HG03439 (cell line): ENCODE data around the gene SARDH.

Source experiments
- ATAC-seq: cut with Tn5 transposase; IDR thresholded peaks from one replicate; pipeline ENCODE4 v1.9.1; 2021; ENCODE audit warnings: mild to moderate bottlenecking, moderate library complexity; ENCODE audit not compliant: unreplicated experiment

The SARDH gene

DNA sequence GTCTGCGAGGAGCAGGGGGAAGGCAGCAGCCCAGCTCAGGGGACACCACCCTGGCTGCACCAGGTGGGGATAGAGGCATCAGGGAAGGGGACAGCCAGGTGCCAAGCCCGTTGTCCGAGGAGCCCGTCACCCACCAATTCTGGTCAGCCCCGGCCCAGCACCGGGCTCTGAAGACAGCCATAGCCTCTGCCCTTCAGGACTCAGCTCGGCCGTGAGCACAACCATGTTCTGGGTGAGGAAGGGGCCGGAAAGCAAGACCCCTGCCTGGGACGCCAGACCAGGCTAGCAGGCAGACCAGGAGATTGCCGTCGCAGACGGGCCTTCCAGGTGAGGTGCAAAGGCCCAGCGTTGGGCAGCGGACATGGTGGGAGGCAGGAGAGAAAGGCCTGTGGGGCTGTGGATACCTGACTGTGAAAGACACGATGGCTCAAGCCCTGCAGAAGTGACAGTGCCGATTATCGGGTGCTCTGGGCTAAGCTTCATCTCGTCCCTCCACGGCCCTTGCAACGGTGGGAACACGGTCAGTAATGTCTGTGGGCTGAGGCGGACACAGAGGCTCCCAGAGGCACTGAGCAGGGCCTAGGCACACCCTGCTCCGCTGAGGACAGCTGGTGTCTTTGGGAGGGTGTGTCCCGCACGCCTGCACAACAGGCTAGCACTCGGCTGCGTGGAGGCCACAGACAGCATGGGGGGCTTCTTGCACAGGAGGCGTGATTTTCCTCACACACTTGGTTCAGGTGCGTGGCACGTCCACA, 65.5 kb downstream of the SARDH start:
- no peak for ATAC-seq

GRCh38 chr9:133671371-133671770, 66.8 kb downstream of the SARDH start:
- no peak for ATAC-seq

GRCh38 chr9:133670466-133670865, 67.7 kb downstream of the SARDH start:
- no peak for ATAC-seq

DNA sequence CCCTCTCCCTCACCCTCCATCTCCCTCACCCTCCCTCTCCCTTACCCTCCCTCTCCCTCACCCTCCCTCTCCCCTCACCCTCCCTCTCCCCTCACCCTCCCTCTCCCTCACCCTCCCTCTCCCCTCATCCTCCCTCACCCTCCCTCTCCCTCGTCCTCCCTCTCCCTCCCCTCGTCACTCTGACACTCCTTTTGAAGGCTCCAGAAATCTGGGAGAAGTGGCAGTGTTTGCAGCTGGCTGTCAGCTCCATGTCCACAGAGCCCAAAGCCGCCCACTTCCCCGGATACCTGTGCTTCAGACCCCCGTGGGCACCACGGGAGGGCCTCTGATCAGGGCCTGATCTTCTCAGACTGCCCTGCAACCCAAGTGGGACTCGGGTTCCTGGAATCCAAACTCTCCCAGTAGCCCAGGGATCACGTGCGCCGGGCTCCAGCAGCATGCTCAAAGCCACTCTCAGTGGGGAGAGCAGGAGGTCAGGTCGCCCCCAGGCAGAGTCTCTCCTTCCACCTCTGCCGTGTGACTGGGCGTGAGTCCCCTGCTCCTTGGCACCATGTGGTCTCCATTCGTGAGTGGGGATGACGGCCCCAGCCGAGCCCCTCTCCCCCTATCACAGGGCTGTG, 68.9 kb downstream of the SARDH start:
- no peak for ATAC-seq

DNA sequence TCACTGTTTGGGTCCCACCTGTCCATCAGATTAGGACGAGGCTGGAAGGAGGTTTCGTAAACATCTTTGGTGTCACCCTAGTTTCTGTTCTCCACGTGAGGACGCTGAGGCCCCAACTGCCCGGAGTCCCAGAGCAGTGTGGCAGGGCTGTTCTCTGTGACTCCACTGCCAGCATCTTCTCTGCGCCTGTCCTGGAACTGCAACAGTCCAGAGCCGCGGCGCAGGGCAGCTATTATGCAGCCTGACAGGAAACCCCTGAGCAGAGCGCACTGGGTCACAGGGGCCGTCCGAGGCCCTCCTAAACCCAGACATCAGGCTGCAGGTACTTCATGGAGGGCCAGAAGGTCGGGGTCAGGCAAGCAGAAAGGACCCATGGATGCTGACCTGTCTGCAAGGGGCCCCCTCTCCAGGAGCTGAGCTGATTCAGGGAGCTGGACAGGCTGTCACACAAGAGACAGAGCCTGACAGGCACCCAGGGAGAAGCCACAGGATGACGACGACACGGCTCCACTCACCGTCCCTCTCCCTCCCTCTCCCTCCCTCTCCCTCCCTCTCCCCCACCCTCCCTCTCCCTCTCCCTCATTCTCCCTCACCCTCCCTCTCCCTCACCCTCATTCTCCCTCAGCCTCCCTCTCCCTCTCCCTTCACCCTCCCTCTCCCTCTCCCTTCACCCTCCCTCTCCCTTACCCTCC, 70.2 kb downstream of the SARDH start:
- ATAC-seq = no peak

DNA sequence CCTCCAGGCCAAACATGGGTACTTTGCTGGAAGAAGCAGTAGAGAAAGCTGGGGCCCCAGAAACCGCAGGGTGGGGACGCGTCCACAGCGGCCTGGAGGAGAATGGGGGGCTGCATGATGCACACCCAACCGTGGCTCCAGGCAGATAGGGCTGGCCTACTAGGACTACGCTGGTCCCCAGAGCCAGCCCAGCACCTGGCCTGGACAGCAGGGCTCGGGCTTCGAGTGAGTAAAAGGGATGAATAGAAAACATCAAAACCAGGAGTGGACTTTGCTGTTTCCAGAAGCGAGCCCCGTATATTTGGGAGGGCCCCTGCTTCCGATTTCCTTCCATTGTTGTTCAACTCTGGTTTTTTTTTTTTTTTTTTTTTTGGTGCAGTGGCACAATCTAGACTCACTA, 71.3 kb downstream of the SARDH start:
- no peak for ATAC-seq

- ATAC-seq = no peak
These were observed 71.8 kb downstream of the SARDH start for GRCh38 chr9:133666387-133666786.

GRCh38 chr9:133665535-133665934, 72.6 kb downstream of the SARDH start:
- ATAC-seq = no peak

- no peak for ATAC-seq
These were observed 73.1 kb downstream of the SARDH start for GRCh38 chr9:133665096-133665495.

DNA sequence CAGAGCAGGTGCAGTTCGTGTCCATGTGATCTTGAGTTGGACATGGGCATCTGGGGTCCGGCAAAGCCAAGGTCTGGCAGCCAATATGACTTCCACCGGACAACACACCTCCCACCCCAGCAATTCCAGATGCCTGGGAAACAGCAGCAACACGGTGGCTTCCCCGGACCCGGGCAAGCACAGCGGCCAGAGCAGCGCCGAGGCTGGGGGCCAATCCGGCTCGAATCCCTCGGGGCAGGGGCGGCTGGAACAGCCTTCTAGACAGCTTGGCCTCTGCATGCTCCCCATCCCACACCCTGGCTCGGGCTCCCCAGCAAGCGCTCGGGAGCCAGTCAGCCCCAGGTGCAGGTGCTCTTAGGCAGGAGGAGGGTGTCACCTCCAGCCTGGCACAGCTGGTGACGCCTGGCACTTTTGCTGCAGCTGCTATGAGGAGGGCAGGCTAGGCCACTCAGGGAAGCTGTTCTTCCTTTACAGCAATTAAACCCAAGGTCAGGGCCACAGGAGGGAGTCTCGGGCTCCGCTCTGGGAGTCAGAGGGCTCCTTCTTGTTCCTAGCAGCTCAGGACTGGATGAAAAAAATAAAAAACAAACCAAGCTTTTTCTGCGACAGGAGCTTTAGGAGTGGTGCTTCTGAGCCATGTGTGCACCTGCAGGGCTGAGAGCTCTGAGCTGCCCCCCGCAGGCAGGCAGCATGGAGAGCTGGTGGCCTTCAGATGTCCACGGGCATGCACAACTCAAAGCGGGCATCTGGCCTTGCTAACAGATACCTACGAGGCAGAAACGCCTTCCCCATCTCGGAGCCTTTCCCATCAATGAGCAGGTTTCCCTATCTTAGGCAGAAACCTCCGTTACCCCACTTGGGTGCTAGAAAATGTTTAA, 73.7 kb downstream of the SARDH start:
- ATAC-seq = no peak

GRCh38 chr9:133661846-133662540, 76.2 kb downstream of the SARDH start:
- no peak for ATAC-seq

DNA sequence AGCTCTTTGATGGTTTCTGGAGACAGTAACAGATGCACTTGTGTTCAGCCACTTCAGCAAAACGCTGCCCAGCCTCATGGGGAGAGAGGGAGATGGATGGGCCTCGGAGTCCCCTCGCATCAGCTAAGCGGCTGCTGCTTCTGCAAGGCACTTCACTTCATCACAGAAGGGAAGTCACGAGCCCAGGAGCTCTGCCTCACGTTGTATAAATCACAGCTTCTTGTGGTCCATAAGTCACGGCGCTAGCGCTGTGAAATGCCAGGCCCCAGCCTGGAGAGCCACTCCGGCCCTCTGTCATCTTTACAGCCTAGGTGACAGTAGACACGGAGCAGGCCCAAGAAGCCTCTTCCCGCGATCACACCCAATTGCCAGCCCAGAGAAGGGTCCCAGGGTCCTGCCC, 78.6 kb downstream of the SARDH start:
- ATAC-seq = no peak

DNA sequence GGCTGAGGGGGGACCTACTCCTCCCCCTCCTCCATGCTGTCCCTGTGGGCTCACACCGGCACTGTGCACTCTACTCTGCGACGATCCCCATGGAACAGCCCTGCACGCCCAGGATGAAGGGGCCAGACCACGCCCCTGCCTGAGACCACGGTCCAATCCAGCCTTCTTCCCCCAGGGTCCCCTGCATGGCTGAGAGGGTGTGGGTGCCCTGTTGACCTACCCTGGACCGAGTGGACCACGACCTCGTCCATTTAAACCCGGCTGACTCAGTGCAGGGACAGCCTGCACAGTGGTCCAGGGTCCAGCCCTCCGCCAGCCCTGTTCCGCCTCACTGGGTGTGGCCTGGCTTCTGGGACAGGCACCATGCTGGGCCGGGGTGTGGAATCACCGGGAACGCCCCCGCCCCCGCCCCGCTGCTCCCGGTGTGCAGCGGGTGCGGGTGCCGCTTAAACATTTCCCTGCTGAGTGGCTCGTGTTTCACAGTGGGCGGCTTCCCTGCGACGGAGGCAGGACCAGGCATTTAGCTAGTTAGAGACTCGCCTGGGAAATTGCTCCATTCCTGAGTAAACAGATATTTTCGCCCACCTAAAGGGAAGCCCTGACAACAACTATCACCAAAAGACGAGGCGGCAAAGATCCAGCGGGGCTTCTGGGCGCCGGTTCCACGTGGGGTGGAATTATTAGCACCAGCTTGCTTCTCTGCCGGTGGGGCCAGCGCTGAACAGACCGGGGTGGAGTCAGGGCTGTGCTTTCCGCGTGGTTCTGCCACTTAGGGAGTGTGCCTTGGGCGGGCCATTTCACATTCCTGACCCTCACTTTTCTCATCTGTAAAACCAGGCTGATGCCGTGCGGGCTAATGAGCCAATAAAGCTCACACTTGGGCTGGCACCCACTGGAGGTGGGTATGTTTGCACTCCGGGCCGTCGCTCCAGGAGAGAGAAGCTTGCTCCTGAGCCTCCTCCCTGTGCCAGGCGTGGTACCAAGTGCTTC, 79.4 kb downstream of the SARDH start:
- no peak for ATAC-seq

GRCh38 chr9:133657120-133657661, 81.0 kb downstream of the SARDH start:
- no peak for ATAC-seq

DNA sequence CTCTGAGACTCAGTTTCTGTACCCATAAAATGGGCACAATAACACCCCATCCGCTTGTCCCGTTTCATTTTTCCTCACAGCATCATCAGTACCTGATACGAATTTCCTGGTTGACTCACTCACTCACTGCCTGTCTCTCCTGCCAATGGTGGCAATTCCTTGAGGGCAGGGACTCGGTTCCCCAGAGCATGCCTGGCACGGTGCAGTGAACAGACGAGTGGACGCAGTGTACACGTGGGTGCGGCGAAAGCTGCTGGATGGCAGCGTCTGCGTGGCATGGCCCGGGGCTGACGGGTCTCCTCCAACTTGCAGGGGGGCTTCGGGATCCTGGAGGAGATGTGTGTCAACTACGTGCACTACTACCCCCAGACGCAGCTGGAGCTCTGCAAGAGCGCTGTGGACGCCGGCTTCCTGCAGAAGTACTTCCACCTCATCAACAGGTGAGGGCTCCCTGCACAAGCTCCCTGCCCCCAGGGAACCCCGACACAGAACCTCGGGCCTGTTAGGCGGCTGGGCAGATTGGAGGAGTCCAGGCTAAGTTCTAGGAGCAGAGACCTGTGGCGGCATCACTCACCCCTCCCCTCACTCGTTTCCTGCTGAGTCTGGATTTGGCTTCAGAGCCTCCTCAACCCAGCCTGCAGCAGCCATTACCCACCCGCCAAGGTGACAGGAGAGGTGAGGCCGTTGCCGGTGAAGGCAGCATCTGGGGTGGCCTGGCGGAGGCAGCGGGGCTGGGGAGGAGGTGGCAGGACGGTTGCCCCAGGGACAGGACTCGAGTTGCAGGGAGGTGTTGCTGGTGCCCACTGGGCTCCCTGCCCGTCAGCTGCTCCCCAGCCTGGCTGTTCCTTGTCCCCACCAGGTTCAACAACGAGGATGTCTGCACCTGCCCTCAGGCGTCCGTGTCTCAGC, 81.7 kb downstream of the SARDH start:
- no peak for ATAC-seq

GRCh38 chr9:133655701-133656100, 82.5 kb downstream of the SARDH start:
- no peak for ATAC-seq

- no peak for ATAC-seq
These were observed 83.2 kb downstream of the SARDH start for GRCh38 chr9:133654736-133655657.
